HCT116 (cell line): ENCODE measurements around the gene DMBX1. TPM values are rescaled to one million over a fixed set of nuclear protein-coding genes. Genes with fewer than 3 reads are reported as not detected.

Experiments used
- ATAC-seq: fragments of 200-7000 bp; cut with Tn5 transposase; 2 replicates; pipeline ENCODE4 v1.9.1; 2020; ENCODE audit warnings: mild to moderate bottlenecking, moderate library complexity
- BruUV-seq: library from RNA; stranded (reverse); fragments of 400-500 nt; replicated peaks from 2 replicates; lab custom pipeline; 2021; lab: Mats Ljungman, UMichigan
- CTCF ChIA-PET: fragments of 300-600 bp; sonication (Branson Sonifier 250); formaldehyde crosslinking; loops from one replicate; lab custom pipeline; 2021; ENCODE audit warnings: antibody characterized with exemption; lab: Charles Lee
- POLR2A ChIA-PET: fragments of 300-600, 350-600 bp; sonication (Branson Sonifier 250); formaldehyde crosslinking; loops from one replicate; lab custom pipeline; 2021; ENCODE audit warnings: antibody characterized with exemption; lab: Charles Lee
- RAD21 ChIA-PET, 2 experiments: fragments of 300-600 bp; sonication (Branson Sonifier 250); formaldehyde crosslinking; loops; one replicate each; lab custom pipeline; 2023; ENCODE audit warnings: low total read pairs in 2 of 2; ENCODE audit not compliant: uncharacterized antibody in 2 of 2, unreplicated experiment in 2 of 2, low non-redundant PET in 1 of 2; lab: Charles Lee
- DNase-seq: peaks from one replicate; pipeline ENCODE4 v3.0.0-alpha.2; 2010; ENCODE audit warnings: low read depth, low spot score
- H2AFZ ChIP-seq: fragments of 200-600 bp; shearing (Covaris generic), sonication (generic); 2 replicates; pipeline ENCODE4 v1.6.1; 2017; ENCODE audit warnings: low read depth, mixed run types, mixed read lengths, antibody characterized with exemption, low read length; ENCODE audit not compliant: poor library complexity, severe bottlenecking
- H3K27ac ChIP-seq: 2 replicates; pipeline ENCODE4 v1.5.1; 2012; ENCODE audit warnings: low read depth, low read length
- H3K27me3 ChIP-seq: fragments of 200-600 bp; sonication (generic); 2 replicates; pipeline ENCODE4 v1.6.1; 2016; ENCODE audit warnings: mixed run types, low read length, mixed read lengths; ENCODE audit not compliant: insufficient read depth
- H3K36me3 ChIP-seq, 2 experiments: fragments of 200-500 bp in 1 of 2; fragments of 200-600 bp in 1 of 2; sonication (Bioruptor generic) in 1 of 2; sonication (generic) in 1 of 2; 2 replicates each; pipeline versions ENCODE4 v1.5.1 to v1.6.1; 2014 to 2016; ENCODE audit warnings: low read length in 2 of 2, inconsistent platforms in 1 of 2, mixed read lengths in 1 of 2, mixed run types in 1 of 2; ENCODE audit not compliant: insufficient read depth in 2 of 2, control insufficient read depth in 1 of 2
- H3K4me1 ChIP-seq, 2 experiments: fragments of 200-600 bp in 1 of 2; sonication (generic) in 1 of 2; 2 replicates each; pipeline versions ENCODE4 v1.5.1 to v1.6.1; 2012 to 2017; ENCODE audit warnings: low read length in 2 of 2, inconsistent platforms in 1 of 2, mild to moderate bottlenecking in 1 of 2, mixed read lengths in 1 of 2, mixed run types in 1 of 2, moderate library complexity in 1 of 2; ENCODE audit not compliant: insufficient read depth in 2 of 2, control insufficient read depth in 1 of 2
- H3K4me2 ChIP-seq: fragments of 200-600 bp; sonication (generic); 2 replicates; pipeline ENCODE4 v1.6.1; 2017; ENCODE audit warnings: mixed run types, low read length, mixed read lengths
- H3K4me3 ChIP-seq, 2 experiments: fragments of 200-600 bp in 1 of 2; sonication (generic) in 1 of 2; replicated peaks in 1 of 2; 2 replicates each; pipeline ENCODE4 v1.5.1; 2011 to 2016; ENCODE audit warnings: low read length in 2 of 2, control low read depth in 1 of 2, low read depth in 1 of 2, mild to moderate bottlenecking in 1 of 2, mixed read lengths in 1 of 2, mixed run types in 1 of 2
- H3K79me2 ChIP-seq: fragments of 200-600 bp; sonication (generic); 2 replicates; pipeline ENCODE4 v1.6.1; 2017; ENCODE audit warnings: mild to moderate bottlenecking, mixed run types, low read length, moderate library complexity, mixed read lengths; ENCODE audit not compliant: insufficient read depth
- H3K9ac ChIP-seq: fragments of 200-600 bp; sonication (generic); 2 replicates; pipeline ENCODE4 v1.6.1; 2016; ENCODE audit warnings: low read length, mixed read lengths
- H3K9me2 ChIP-seq: fragments of 200-600 bp; sonication (generic), shearing (Covaris generic); 2 replicates; pipeline ENCODE4 v1.6.1; 2017; ENCODE audit warnings: mixed run types, mild to moderate bottlenecking, moderate library complexity; ENCODE audit not compliant: insufficient read depth
- H3K9me3 ChIP-seq, 2 experiments: fragments of 200-500 bp in 1 of 2; fragments of 200-600 bp in 1 of 2; sonication (Bioruptor generic) in 1 of 2; sonication (generic) in 1 of 2; 2 replicates each; pipeline ENCODE4 v1.6.1; 2014 to 2017; ENCODE audit warnings: low read length in 2 of 2, mixed read lengths in 2 of 2, inconsistent platforms in 1 of 2, low read depth in 1 of 2, mild to moderate bottlenecking in 1 of 2, mixed run types in 1 of 2, moderate library complexity in 1 of 2; ENCODE audit not compliant: control insufficient read depth in 1 of 2, insufficient read depth in 1 of 2
- H4K20me1 ChIP-seq: fragments of 200-600 bp; sonication (generic), shearing (Covaris generic); 2 replicates; pipeline ENCODE4 v1.6.1; 2017; ENCODE audit warnings: mixed run types, mild to moderate bottlenecking, moderate library complexity; ENCODE audit not compliant: insufficient read depth
- ATF3 ChIP-seq: IDR thresholded peaks from 2 replicates; pipeline ENCODE4 v1.6.1; 2012
- CBX3 ChIP-seq: IDR thresholded peaks from 2 replicates; pipeline ENCODE4 v1.6.1; 2012; ENCODE audit warnings: low read depth
- ELF1 ChIP-seq: IDR thresholded peaks from 2 replicates; pipeline ENCODE4 v1.6.1; 2012; ENCODE audit warnings: low read depth, borderline replicate concordance
- EZH2 ChIP-seq: fragments of 200-600 bp; sonication (generic); IDR thresholded peaks from 2 replicates; pipeline ENCODE4 v1.6.1; 2017; ENCODE audit warnings: antibody characterized with exemption, mixed run types
- EZH2phosphoT487 ChIP-seq: fragments of 200-600 bp; IDR thresholded peaks from 2 replicates; pipeline ENCODE4 v1.6.1; 2018; ENCODE audit warnings: antibody characterized with exemption, borderline replicate concordance
- FOSL1 ChIP-seq: IDR thresholded peaks from 2 replicates; pipeline ENCODE4 v1.6.1; 2012; ENCODE audit warnings: low read depth
- MAX ChIP-seq: IDR thresholded peaks from 2 replicates; pipeline ENCODE4 v1.6.1; 2012
- POLR2A ChIP-seq: IDR thresholded peaks from 2 replicates; pipeline ENCODE4 v1.7.0; 2011; ENCODE audit warnings: borderline replicate concordance; ENCODE audit not compliant: insufficient read depth, insufficient read length; ENCODE audit errors: extremely low read depth
- POLR2AphosphoS5 ChIP-seq: IDR thresholded peaks from 2 replicates; pipeline ENCODE4 v1.6.1; 2011; ENCODE audit warnings: mild to moderate bottlenecking, low read depth, low read length, moderate library complexity
- RAD21 ChIP-seq: IDR thresholded peaks from 2 replicates; pipeline ENCODE4 v1.6.1; 2012; ENCODE audit warnings: low read depth, mild to moderate bottlenecking
- SP1 ChIP-seq: IDR thresholded peaks from 2 replicates; pipeline ENCODE4 v1.6.1; 2012; ENCODE audit warnings: low read depth
- SRF ChIP-seq: IDR thresholded peaks from 2 replicates; pipeline ENCODE4 v1.6.1; 2012; ENCODE audit warnings: low read depth
- TCF7L2 ChIP-seq: IDR thresholded peaks from 2 replicates; pipeline ENCODE4 v1.7.0; 2011; ENCODE audit warnings: borderline replicate concordance, inconsistent platforms; ENCODE audit not compliant: insufficient read depth, insufficient read length; ENCODE audit errors: extremely low read depth
- YY1 ChIP-seq: IDR thresholded peaks from 2 replicates; pipeline ENCODE4 v1.6.1; 2011; ENCODE audit warnings: low read length, low read depth, moderate library complexity, mild to moderate bottlenecking; ENCODE audit not compliant: insufficient replicate concordance; ENCODE audit errors: extremely low read depth
- ZNF274 ChIP-seq: fragments of 200-500 bp; sonication (Bioruptor generic); IDR thresholded peaks from 2 replicates; pipeline ENCODE4 v1.6.1; 2014; ENCODE audit warnings: mild to moderate bottlenecking, low read depth, low read length, inconsistent platforms
- intact Hi-C: fragments of 100-400 bp; cut with micrococcal nuclease; formaldehyde crosslinking; loops from 2 replicates; pipeline ENCODE4 v1.10.0; 2022
- total RNA-seq: library from RNA; stranded (reverse); gene quantifications from one replicate; pipeline ENCODE4 v1.2.1, GENCODE V29; 2021; ENCODE audit not compliant: unreplicated experiment

DMBX1 gene
- total RNA-seq, 1 experiment from 2014 or later, result 4.3 TPM

- H3K9me2 ChIP-seq, result no peaks in the 10 kb centered on the region
- H3K4me3 ChIP-seq, result no peak overlapping the region
- intact Hi-C loops, result no loop called here
- no peak overlapping the region for H3K9ac ChIP-seq
- CTCF ChIA-PET, result no interaction called here
- peaks cover 6 to 20% of the 10 kb centered on the region in 2 experiments; a peak in 3 of 4 replicates for H3K4me1 ChIP-seq
- POLR2A ChIA-PET, result no interaction called here
- ATAC-seq (no peak), DNase-seq (no peak)
- H3K4me2 ChIP-seq, result no peak overlapping the region
- RAD21 ChIA-PET, result no interaction called here
- no peaks in the 10 kb centered on the region for H3K27me3 ChIP-seq
- H2AFZ ChIP-seq, result no peak overlapping the region
- no peaks in the 10 kb centered on the region for H4K20me1 ChIP-seq
- H3K79me2 ChIP-seq, result no peaks in the 10 kb centered on the region
- H3K36me3 ChIP-seq, result no peaks in the 10 kb centered on the region
- TF ChIP-seq POLR2AphosphoS5 (no peak), ZNF274 (no peak), TCF7L2 (no peak), MAX (no peak), YY1 (no peak), SP1 (no peak), CBX3 (no peak), ELF1 (no peak), RAD21 (no peak), FOSL1 (no peak), POLR2A (no peak), EZH2 (no peak), ATF3 (no peak), EZH2phosphoT487 (no peak), SRF (no peak)
- no TSS peak for BruUV-seq
- H3K9me3 ChIP-seq, result no peaks in the 10 kb centered on the region
- H3K27ac ChIP-seq, result no peak overlapping the region
These were observed 3.2 kb downstream of the DMBX1 start for GRCh38 chr1:46492871-46493270.
